ENCODE data around the gene TMEM163.

GRCh38 chr2:134728163-134728562 is 9.4 kb upstream of the TMEM163 start:
- TF ChIP-seq CTCF (IDR thresholded peaks at IDR 0.05) (no peak), POLR2AphosphoS5 (IDR thresholded peaks at IDR 0.05) (no peak), EP300 (IDR thresholded peaks at IDR 0.05) (no peak), POLR2A (IDR thresholded peaks at IDR 0.05) (no peak)

Measured in stomach (tissue), 4 donors.